KOPT-K1 (cell line): ENCODE results near the gene GRIK4.

ENCODE experiments used
- H3K27ac ChIP-seq: fragments of 200-600 bp; sonication (generic); 2 replicates; pipeline ENCODE4 v1.5.1; 2016; ENCODE audit warnings: antibody characterized with exemption, mild to moderate bottlenecking, low read depth, low read length; ENCODE audit not compliant: poor library complexity, severe bottlenecking
- H3K36me3 ChIP-seq: fragments of 200-600 bp; sonication (generic); 2 replicates; pipeline ENCODE4 v1.5.1; 2017; ENCODE audit warnings: antibody characterized with exemption, mild to moderate bottlenecking, low read length, moderate library complexity; ENCODE audit not compliant: insufficient read depth
- H3K9me3 ChIP-seq: fragments of 200-600 bp; sonication (generic); 2 replicates; pipeline ENCODE4 v1.5.1; 2017; ENCODE audit warnings: antibody characterized with exemption, low read length, mild to moderate bottlenecking; ENCODE audit not compliant: insufficient read depth, poor library complexity, severe bottlenecking

Gene GRIK4

DNA sequence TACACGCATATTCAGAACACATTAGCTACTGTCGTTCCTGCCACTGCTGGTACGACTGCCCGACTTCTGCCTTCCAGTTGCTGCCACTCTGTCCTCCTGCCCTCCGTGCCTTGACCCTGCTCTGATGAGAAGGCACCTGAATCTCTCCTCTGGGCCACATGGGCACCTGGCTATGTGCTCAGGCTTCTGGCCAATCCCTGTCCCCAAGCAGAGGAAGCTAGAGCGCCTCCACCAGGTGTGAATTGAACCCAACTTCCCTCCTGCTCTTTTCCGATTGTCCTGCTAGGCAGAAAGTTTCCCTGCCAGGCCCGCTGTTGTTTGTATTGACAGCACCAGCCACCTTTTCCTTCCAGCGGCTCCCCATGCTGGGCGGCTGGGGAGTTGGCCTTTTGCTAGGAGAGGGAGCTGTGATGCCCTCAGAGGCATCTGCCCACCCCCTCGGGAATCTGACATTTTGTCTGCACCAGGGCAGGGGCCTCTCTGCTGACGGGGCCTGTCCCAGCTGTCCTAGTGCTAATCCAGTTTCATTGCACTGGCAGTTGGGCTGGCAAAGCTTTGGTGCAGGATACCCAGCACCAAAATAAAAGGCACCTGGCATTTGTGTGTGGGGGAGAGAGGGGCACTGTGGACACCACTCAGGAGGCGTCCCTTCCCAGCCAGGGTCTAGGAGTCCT, 118.0 kb downstream of the GRIK4 start:
- Histone ChIP-seq H3K36me3 (no peaks in the 10 kb centered on the region), H3K27ac (no peak overlapping the region), H3K9me3 (no peaks in the 10 kb centered on the region)

DNA sequence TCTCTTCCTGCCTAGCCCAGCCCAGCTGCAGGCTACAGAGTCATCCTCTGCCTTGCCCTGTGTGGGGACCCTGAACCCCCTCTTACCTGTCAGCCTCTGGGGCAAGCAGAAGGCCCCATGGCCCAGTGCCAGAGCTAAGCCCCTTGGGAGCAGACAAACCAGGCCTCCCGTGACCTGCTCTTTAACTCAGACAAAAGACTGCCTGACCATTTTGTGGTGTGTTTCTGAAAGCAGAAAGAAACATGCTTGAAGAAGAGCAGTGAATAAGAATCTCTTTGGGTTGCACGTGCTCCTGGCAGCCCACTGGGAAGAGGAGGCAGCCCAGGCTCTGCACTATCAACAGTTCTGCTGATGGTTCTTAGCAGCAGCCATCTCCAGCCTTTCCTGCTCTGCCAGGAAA, 118.6 kb downstream of the GRIK4 start:
- Histone ChIP-seq H3K36me3 (no peaks in the 10 kb centered on the region), H3K27ac (no peak overlapping the region), H3K9me3 (no peaks in the 10 kb centered on the region)

DNA sequence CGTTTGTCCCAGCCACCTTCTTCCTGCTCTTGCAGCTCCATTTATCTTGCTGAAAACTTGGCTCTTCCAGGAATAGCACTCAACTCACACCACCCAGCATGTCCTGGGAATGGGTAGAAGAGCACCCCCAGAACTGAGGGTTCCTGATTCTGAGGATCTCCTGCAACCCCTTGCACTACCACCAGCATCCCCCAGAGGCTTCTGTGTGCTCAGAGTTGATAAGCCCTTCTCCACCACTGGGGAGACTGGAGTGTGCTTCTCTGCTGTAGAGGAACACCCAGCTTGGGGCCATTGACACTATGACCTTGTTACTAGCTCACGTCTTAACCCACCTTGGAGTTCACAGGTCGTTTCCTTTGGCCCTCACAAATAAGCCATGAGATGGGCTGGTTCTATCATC, 121.0 kb downstream of the GRIK4 start:
- no peaks in the 10 kb centered on the region for H3K36me3 ChIP-seq

DNA sequence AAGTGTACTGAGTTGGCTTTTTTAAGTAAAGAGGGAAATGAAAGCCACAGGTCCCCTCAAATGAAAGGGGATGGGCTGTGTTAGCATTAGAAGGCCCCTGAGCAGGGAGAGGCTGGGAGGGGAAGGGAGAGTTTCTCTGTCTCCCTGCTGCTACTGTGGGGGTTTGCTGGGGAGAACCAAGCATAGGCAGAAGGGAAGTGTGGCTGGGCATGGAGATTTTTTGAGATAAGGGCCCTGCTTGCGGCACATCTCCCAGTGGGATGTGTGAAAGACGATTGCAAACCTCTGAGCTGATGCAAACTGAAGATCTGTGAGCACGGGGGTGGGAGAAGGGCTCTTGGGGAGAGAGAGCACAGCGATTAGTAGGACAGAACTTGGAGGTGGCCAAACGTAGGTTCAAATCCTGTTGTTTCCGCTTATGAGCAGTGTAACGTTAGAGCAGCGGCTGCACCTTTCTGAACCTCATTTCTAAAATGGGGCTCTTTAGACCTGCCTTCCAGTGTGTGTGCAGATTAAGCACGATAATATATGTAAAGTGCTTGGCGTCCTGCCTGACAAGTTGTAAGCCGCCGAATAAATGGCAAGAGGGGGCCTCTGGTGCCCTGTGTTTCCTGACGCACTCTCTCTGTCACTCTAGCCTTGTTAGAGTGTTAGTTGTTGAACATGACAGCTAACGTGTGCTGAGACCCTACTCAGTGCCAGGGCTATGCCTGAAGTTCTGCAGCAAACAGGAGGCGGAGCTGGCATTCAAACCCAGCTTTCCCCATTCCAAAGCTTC, 122.3 kb downstream of the GRIK4 start:
- H3K9me3 ChIP-seq, result no peaks in the 10 kb centered on the region
- H3K36me3 ChIP-seq, result no peaks in the 10 kb centered on the region
- no peak overlapping the region for H3K27ac ChIP-seq

More for the DNA sequence above, 121.0 kb downstream of the GRIK4 start:
- no peak overlapping the region for H3K27ac ChIP-seq
- no peaks in the 10 kb centered on the region for H3K9me3 ChIP-seq

DNA sequence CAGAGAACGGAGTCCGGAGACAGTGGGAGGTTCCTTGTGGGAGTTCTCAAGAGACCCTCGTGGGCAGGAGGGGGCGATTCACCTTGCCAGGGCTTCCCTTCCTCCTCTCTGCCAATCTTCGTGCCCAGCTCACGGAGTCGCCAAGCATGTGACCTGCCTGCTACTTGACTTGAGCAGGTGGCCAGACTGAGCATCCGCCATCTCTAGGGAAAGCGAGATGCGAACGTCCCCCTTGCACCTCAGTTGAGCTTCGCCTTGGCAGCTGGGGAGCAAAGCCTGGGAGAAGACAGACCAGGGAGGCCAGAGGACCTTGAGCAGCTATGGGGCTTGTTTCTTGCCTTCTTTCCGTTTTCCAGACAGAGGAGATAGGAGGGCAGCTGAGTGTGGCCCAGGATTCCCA, 123.2 kb downstream of the GRIK4 start:
- Histone ChIP-seq H3K27ac (no peak overlapping the region), H3K9me3 (no peaks in the 10 kb centered on the region), H3K36me3 (no peaks in the 10 kb centered on the region)

DNA sequence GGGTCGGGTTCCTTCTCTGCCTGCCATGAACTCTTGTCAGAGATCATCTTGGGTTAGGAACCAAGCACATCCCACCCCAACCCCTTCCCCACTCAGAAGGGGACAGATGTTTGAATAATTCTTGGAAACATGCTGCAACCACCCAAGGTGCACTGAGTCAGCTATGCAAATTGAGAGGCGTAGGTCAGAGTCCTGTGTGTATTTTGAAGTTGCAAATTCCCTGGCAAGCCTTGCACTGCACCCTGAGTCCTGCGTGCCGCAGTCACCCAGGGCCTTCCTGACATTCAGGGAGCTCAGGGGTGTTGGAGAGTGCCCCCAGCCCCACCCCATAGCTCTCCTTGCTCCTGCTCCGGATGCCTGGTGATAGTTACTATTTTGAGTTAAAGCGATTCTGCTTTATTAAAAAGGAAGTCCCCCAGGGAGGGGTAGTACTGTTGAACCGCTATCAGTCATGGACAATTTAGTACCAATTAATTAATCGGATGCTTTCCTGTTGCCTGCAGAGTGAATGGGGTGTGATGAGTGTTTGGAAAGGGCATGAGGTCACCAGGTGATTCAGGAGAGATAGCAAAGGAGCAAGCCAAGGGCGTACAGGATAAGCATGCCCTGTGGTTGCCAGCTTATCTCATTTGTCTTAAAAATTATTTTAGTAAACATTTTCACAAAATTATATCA, 123.7 kb downstream of the GRIK4 start:
- H3K36me3 ChIP-seq, result no peaks in the 10 kb centered on the region
- no peaks in the 10 kb centered on the region for H3K9me3 ChIP-seq
- no peak overlapping the region for H3K27ac ChIP-seq

DNA sequence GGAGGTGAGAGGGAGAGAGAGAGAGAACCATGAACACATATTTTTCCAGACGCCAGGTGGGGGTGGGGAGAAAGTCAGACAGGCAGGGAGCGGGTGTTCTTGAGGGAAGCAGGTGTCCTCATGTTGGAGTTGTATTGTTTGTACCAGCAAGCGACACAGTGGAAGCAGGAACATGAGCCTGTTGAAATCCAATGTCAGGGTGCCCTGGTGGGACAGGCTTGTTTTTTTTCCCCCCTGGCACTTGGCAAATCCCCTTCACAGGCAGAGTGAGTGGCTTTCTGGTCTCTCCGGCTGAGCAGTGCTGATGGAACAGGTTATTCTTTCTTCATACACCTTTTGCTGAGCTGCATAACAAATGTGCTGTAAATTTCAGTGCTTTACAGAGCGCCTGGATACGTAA, 125.6 kb downstream of the GRIK4 start:
- Histone ChIP-seq H3K27ac (no peak overlapping the region), H3K36me3 (no peaks in the 10 kb centered on the region), H3K9me3 (no peaks in the 10 kb centered on the region)

DNA sequence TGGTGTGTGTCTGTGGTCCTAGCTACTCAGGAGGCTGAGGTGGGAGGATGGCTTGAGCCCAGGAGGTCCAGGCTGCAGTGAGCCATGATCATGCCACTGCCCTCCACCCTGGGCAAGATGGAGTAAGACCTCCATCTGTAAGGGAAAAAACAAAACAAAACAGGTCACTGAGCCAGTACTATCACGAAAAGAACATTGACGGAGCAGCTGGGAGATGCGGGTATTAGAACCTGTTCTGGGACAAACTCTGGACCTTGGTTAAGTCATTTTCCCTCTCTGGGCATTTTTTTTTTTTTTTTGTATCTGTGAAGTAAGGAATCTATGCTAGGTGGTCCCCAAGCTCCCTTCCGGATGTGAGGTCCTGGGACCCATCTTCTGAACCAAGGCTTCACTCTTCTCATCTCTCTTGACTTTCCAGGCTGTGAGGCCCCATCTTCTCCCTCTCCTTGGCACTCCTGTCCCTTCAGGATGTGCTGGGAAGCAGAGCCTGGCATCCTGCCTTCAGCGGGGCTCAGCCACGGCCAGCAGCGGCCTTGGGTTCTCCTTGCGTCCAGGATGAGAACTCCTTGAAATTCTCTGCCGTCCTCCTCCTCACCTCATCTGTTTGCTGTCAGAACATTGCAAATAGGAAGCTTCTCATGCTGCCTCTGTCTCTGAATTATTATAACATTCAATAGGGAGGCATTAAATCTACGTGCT, 130.8 kb downstream of the GRIK4 start:
- H3K36me3 ChIP-seq, result no peaks in the 10 kb centered on the region
- H3K27ac ChIP-seq, result no peak overlapping the region
- no peaks in the 10 kb centered on the region for H3K9me3 ChIP-seq

DNA sequence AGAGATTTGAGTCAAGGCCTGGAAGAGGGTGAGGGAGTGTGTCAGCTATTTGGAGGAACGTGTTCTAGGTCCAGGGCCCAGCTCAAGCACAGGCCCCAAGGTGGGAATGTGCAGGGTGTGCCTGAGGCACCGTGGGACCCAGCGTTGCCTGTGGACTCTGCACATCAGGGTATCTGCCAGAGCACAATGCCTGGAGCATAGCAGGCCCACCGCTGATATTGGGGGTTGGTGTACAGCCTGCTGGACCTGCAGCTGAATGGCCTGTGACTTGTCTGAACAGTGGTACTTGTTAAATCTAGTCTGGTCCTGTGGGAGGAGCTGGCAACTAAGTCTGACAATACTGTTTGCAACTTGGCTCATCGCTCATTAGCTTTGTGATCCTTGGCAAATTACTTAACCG, 131.7 kb downstream of the GRIK4 start:
- Histone ChIP-seq H3K9me3 (no peaks in the 10 kb centered on the region), H3K27ac (no peak overlapping the region), H3K36me3 (no peaks in the 10 kb centered on the region)

DNA sequence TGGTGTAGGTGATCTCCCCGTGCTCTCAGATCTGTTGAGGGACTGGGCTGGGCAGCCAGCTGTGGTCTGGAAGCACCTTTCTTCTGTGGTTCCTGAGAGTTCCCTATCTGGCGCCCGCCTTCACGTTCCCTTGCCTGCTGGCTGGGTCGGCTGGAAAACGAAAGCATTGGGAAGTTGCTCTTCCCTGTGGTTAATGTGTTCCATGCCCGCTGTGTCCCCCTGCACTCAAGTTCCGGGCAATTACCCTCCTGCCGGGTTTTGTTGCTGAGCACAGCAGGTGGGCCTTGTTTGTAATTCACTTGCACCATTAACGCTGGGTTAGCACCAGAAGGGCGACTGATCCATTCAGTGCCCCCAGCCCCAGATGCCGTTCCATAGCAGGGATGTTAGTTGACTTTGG, 134.1 kb downstream of the GRIK4 start:
- Histone ChIP-seq H3K27ac (no peak overlapping the region), H3K9me3 (no peaks in the 10 kb centered on the region), H3K36me3 (no peaks in the 10 kb centered on the region)

DNA sequence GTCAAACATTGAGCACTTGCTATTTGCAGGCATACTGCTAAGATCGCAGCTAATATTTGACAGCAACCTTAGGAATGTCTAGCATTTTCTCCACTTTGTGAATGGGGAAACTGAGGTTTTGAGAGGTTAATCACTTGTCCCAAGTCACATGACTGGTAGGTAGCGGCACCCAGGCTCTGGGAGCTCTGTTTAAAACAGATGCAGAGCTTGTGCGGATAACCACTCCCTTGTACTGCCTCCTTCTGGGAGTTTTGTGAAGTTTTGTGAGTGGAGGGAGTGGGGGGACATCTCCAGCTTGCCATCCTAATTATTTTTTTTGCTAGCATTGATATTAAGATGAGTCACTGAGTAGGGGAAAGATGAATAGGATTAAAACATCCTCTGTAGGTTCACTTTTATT, 134.7 kb downstream of the GRIK4 start:
- no peaks in the 10 kb centered on the region for H3K36me3 ChIP-seq
- H3K9me3 ChIP-seq, result no peaks in the 10 kb centered on the region
- H3K27ac ChIP-seq, result no peak overlapping the region

DNA sequence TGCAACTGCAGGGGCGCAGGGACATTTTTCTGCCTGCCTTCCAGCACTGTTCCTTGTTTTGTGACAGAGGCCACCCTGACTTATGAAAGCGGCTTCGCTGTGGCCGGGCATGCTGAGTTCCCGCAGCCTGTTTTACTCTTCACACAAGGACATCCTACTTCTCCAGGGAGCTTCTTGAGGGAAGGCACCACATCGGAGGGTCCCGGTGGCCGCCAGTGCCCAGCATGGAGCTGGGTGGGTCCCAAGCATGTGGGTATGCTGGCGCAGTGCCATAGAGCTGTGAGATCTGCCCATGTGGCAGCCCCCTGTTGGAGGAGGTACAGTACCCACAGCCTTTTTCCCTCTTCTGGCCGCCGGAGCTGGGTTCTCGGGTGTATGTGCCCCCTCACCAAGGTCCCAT, 136.1 kb downstream of the GRIK4 start:
- Histone ChIP-seq H3K27ac (no peak overlapping the region), H3K9me3 (no peaks in the 10 kb centered on the region), H3K36me3 (no peaks in the 10 kb centered on the region)

DNA sequence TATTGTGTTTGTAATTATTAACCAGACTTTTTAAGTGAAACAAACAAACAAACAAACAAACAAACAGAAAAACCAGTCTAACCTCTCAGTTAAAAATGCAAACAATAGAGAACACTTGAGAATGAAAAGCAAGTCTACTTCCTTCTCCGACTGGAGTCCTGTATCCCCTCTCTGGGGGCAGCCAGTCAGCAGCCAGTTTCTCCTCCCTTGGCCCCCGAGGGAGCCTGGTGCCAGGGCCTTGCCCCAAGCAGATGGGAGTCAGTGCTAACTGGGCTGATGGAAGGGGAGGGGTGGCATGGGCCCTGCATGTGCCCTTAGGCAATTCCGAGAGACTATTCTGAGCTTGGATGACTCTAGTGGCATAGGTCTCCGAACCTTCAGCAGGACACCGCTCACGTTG, 137.2 kb downstream of the GRIK4 start:
- no peaks in the 10 kb centered on the region for H3K9me3 ChIP-seq
- no peaks in the 10 kb centered on the region for H3K36me3 ChIP-seq
- H3K27ac ChIP-seq, result no peak overlapping the region

DNA sequence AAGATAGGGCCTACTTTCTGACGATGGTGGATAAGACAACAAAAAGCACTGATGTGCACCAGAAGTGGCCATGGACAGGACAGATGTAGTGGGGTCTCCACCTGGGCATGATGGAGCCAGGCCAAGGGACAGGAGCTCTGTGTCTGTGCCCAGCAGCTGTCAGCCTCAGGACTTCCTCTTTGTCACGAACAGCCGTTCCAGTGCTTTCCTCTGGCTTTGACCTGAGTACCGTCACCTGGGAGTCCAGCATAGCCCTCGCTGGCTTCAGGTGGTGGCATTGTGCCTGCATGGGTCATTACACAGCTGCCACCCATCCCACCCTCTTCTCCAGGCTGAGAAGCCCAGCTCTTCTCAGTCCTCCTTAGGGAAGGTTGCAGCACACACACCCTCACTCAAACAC, 137.8 kb downstream of the GRIK4 start:
- no peak overlapping the region for H3K27ac ChIP-seq
- H3K9me3 ChIP-seq, result no peaks in the 10 kb centered on the region
- no peaks in the 10 kb centered on the region for H3K36me3 ChIP-seq

DNA sequence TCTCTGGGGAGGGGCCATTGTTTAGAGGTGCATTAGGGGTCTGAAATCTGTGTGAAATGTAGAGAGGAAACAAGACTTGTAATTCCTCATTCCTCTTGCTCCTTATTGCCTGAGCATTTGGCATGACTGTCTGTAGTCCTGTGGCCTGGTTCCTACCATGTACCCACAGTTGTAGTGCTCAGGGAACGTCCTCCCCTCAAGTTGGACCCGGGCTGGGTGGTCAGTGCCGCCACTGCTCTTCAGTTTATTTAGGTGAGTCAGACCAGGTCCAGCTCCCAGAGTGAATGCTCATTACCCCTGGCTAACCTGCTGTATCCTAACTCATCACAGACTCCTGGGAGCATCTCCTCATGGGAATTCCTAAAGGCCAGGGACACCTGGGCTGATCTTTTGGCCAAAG, 139.8 kb downstream of the GRIK4 start:
- H3K36me3 ChIP-seq, result no peaks in the 10 kb centered on the region
- no peaks in the 10 kb centered on the region for H3K9me3 ChIP-seq
- H3K27ac ChIP-seq, result no peak overlapping the region
